Suprapubic skin (tissue), 4 donors: ENCODE measurements around the gene COL4A6. TPM values are rescaled to one million over a fixed set of nuclear protein-coding genes. Genes with fewer than 3 reads are reported as not detected.
"Not testable (repeated sequence)": the region's sequence is repeated elsewhere in the genome, so short reads cannot be mapped to it uniquely, and the experiment has no call there.

Experiments used
- DNase-seq, 2 donors: peaks; one replicate each; pipeline ENCODE4 v3.0.0-alpha.2; 2019; ENCODE audit warnings: low spot score in 2 of 2
- H3K27ac ChIP-seq: fragments of 200-600 bp; sonication (generic); one replicate; pipeline ENCODE4 v1.5.1; 2019
- H3K27me3 ChIP-seq: fragments of 200-600 bp; sonication (generic); one replicate; pipeline ENCODE4 v1.5.1; 2019
- H3K36me3 ChIP-seq: fragments of 200-600 bp; sonication (generic); one replicate; pipeline ENCODE4 v1.5.1; 2019
- H3K4me1 ChIP-seq: fragments of 200-600 bp; sonication (generic); one replicate; pipeline ENCODE4 v1.5.1; 2019
- H3K4me3 ChIP-seq: fragments of 200-600 bp; sonication (generic); one replicate; pipeline ENCODE4 v1.5.1; 2019; ENCODE audit warnings: mild to moderate bottlenecking
- H3K9me3 ChIP-seq: fragments of 200-600 bp; sonication (generic); one replicate; pipeline ENCODE4 v1.5.1; 2019
- CTCF ChIP-seq, 2 donors: fragments of 200-600 bp in 1 of 2; fragments of 450-650 bp in 1 of 2; sonication (generic) in 1 of 2; IDR thresholded peaks; one replicate each; pipeline ENCODE4 v1.5.1; 2016 to 2019; ENCODE audit warnings: antibody characterized with exemption in 2 of 2, mild to moderate bottlenecking in 1 of 2, moderate library complexity in 1 of 2
- EP300 ChIP-seq: sonication (generic); formaldehyde crosslinking; IDR thresholded peaks from one replicate; pipeline ENCODE4 v1.6.1; 2017; ENCODE audit warnings: antibody characterized with exemption
- POLR2A ChIP-seq, 2 donors: fragments of 450-650 bp; IDR thresholded peaks; one replicate each; pipeline ENCODE4 v1.6.1; 2017; ENCODE audit warnings: antibody characterized with exemption in 2 of 2, mild to moderate bottlenecking in 2 of 2, moderate library complexity in 2 of 2
- POLR2AphosphoS5 ChIP-seq, 3 donors: sonication (generic); formaldehyde crosslinking; IDR thresholded peaks; one replicate each; pipeline ENCODE4 v1.6.1; 2017; ENCODE audit warnings: antibody characterized with exemption in 3 of 3
- WGBS: methylation state at CpG from one replicate; pipeline ENCODE4 v1.1.5; 2018; 5-methylcytosine and 5-hydroxymethylcytosine counted together
- total RNA-seq, 4 donors: library from RNA; depleted of rRNA; stranded (reverse); fragments of >200 nt; gene quantifications; one replicate each; pipeline ENCODE4 v1.1.0, GENCODE V29; 2016

The COL4A6 gene
- total RNA-seq, 4 donors from 2014 or later, result 14.9 to 20.7 (median 16.5) TPM

- WGBS, result 39% methylated on average over 1 of the region's 1 CpG
- H3K27ac ChIP-seq, result no peak overlapping the region
- TF ChIP-seq CTCF (IDR thresholded peaks at IDR 0.05) (no peak), EP300 (no peak), POLR2A (IDR thresholded peaks at IDR 0.05) (no peak), POLR2AphosphoS5 (IDR thresholded peaks at IDR 0.05) (no peak)
- no peaks in the 10 kb centered on the region for H3K4me1 ChIP-seq
- H3K27me3 ChIP-seq, result no peaks in the 10 kb centered on the region
- no peaks in the 10 kb centered on the region for H3K36me3 ChIP-seq
- no peak overlapping the region for H3K4me3 ChIP-seq
- H3K9me3 ChIP-seq, result no peaks in the 10 kb centered on the region
- no peak for DNase-seq
These were observed 38.6 kb downstream of the COL4A6 start for GRCh38 chrX:108399418-108400165.

- H3K36me3 ChIP-seq, result no peaks in the 10 kb centered on the region
- no peak overlapping the region for H3K27ac ChIP-seq
- H3K9me3 ChIP-seq, result no peaks in the 10 kb centered on the region
- no peak for DNase-seq
- H3K27me3 ChIP-seq, result no peaks in the 10 kb centered on the region
- 52% methylated on average over 6 of the region's 6 CpGs for WGBS
- no peaks in the 10 kb centered on the region for H3K4me1 ChIP-seq
- TF ChIP-seq POLR2A (IDR thresholded peaks at IDR 0.05), result no peak
- no peak for TF ChIP-seq EP300
- no peak for TF ChIP-seq POLR2AphosphoS5 (IDR thresholded peaks at IDR 0.05)
- TF ChIP-seq CTCF (IDR thresholded peaks at IDR 0.05), result no peak
- H3K4me3 ChIP-seq, result no peak overlapping the region
These were observed 40.4 kb downstream of the COL4A6 start for GRCh38 chrX:108397627-108398391.

- Histone ChIP-seq H3K27ac (no peak overlapping the region), H3K9me3 (no peaks in the 10 kb centered on the region), H3K4me1 (no peaks in the 10 kb centered on the region), H3K36me3 (no peaks in the 10 kb centered on the region), H3K4me3 (no peak overlapping the region), H3K27me3 (no peaks in the 10 kb centered on the region)
- WGBS, result 76% methylated on average over 1 of the region's 1 CpG
- TF ChIP-seq POLR2A (IDR thresholded peaks at IDR 0.05), result no peak
- TF ChIP-seq EP300, result no peak
- TF ChIP-seq CTCF (IDR thresholded peaks at IDR 0.05), result no peak
- DNase-seq, result no peak
These were observed 41.2 kb downstream of the COL4A6 start for GRCh38 chrX:108396986-108397385.

- no peaks in the 10 kb centered on the region for H3K4me1 ChIP-seq
- 52% methylated on average over 6 of the region's 6 CpGs for WGBS
- H3K27ac ChIP-seq, result no peak overlapping the region
- H3K4me3 ChIP-seq, result no peak overlapping the region
- DNase-seq, result no peak
- no peaks in the 10 kb centered on the region for H3K27me3 ChIP-seq
- H3K9me3 ChIP-seq, result no peaks in the 10 kb centered on the region
- no peaks in the 10 kb centered on the region for H3K36me3 ChIP-seq
- no peak for TF ChIP-seq POLR2AphosphoS5 (IDR thresholded peaks at IDR 0.05)
- no peak for TF ChIP-seq EP300
- no peak for TF ChIP-seq POLR2A (IDR thresholded peaks at IDR 0.05)
- no peak for TF ChIP-seq CTCF (IDR thresholded peaks at IDR 0.05)
These were observed 41.9 kb downstream of the COL4A6 start for GRCh38 chrX:108396188-108396891.

- not testable (repeated sequence) for H3K27me3 ChIP-seq, H3K27ac ChIP-seq, H3K4me1 ChIP-seq, H3K36me3 ChIP-seq, H3K4me3 ChIP-seq, DNase-seq, H3K9me3 ChIP-seq
- 74% methylated on average over 3 of the region's 9 CpGs for WGBS
These were observed 47.1 kb downstream of the COL4A6 start for GRCh38 chrX:108390976-108391717.
